Activated T-cell treated with anti-CD3 and anti-CD28 coated beads, Interleukin-2, amount 50 U/mL, for 4 hours (primary cell): Measurements from ENCODE around the gene GRAMD2A. TPM values are rescaled to one million over a fixed set of nuclear protein-coding genes. Genes with fewer than 3 reads are reported as not detected.

Experiments
- total RNA-seq, 3 donors: library from RNA; stranded (reverse); gene quantifications; one replicate each; pipeline ENCODE4 v1.2.1, GENCODE V29; 2021

The GRAMD2A gene
- total RNA-seq, 3 donors from 2014 or later = not detected

Other genes with a start within 250 kb of the GRAMD2A start
- 10 to 100 TPM; 15.9 to 18.9 (median 17.1) TPM for gene MYO9A, start 79.6 kb downstream of the GRAMD2A start, total RNA-seq
- gene SENP8, start 79.4 kb downstream of the GRAMD2A start, total RNA-seq = 1 to 10 TPM; 1.4 to 1.7 (median 1.5) TPM
- 1,000 to 10,000 TPM; 2,397 to 2,519 (median 2,398) TPM for gene PKM, start 33.4 kb upstream of the GRAMD2A start, total RNA-seq
- 10 to 100 TPM; 62.9 to 63.2 (median 62.9) TPM for gene PARP6, start 74.8 kb upstream of the GRAMD2A start, total RNA-seq
- under 1 TPM; 0.24 to 0.82 (median 0.63) TPM for gene CELF6, start 122.4 kb upstream of the GRAMD2A start, total RNA-seq
- 10 to 100 TPM; 50.7 to 51.4 (median 50.7) TPM for gene HEXA, start 178.2 kb upstream of the GRAMD2A start, total RNA-seq
- not detected for gene TMEM202, start 200.5 kb upstream of the GRAMD2A start, total RNA-seq